ENCODE measurements around the gene COBL.

GRCh38 chr7:51077987-51078370 lies 238.6 kb downstream of the COBL start:
- TF ChIP-seq, protein P1, sequence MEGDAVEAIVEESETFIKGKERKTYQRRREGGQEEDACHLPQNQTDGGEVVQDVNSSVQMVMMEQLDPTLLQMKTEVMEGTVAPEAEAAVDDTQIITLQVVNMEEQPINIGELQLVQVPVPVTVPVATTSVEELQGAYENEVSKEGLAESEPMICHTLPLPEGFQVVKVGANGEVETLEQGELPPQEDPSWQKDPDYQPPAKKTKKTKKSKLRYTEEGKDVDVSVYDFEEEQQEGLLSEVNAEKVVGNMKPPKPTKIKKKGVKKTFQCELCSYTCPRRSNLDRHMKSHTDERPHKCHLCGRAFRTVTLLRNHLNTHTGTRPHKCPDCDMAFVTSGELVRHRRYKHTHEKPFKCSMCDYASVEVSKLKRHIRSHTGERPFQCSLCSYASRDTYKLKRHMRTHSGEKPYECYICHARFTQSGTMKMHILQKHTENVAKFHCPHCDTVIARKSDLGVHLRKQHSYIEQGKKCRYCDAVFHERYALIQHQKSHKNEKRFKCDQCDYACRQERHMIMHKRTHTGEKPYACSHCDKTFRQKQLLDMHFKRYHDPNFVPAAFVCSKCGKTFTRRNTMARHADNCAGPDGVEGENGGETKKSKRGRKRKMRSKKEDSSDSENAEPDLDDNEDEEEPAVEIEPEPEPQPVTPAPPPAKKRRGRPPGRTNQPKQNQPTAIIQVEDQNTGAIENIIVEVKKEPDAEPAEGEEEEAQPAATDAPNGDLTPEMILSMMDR (conservative IDR thresholded peaks at IDR 0.05; ENCODE audit: low read depth, low read length) = no peak
- TF ChIP-seq EZH2 (IDR thresholded peaks at IDR 0.05; ENCODE audit: low read length, unreplicated experiment) = no peak

Measured in PC-3 (cell line).